ENCODE data around the gene GSPT2.
A peak's percentile ranks its signal among the peaks of the same experiment; 100 is the strongest.
"Not testable (repeated sequence)": the region's sequence is repeated elsewhere in the genome, so short reads cannot be mapped to it uniquely, and the experiment has no call there.

GSPT2 gene

GRCh38 chrX:51697397-51697796, 45.8 kb upstream of the GSPT2 start:
- H3K27ac ChIP-seq (ENCODE audit: extremely low read depth, low read depth, low read length) = no peak overlapping the region
- H3K4me1 ChIP-seq (ENCODE audit: control insufficient read depth, insufficient read depth, low read length) = no peaks in the 10 kb centered on the region
- no peak for TF ChIP-seq ZNF362 (tag by site-specific recombination; IDR thresholded peaks at IDR 0.05)
- peak; percentile 94 for TF ChIP-seq ZNF10 (tag by site-specific recombination; IDR thresholded peaks at IDR 0.05)
- TF ChIP-seq REPIN1 (tag by site-specific recombination; IDR thresholded peaks at IDR 0.05; ENCODE audit: low read depth) = no peak
- TF ChIP-seq ZNF530 (tag by site-specific recombination; IDR thresholded peaks at IDR 0.05; ENCODE audit: low read depth) = no peak
- TF ChIP-seq ZNF398 (tag by site-specific recombination; IDR thresholded peaks at IDR 0.05) = no peak
- no peak for TF ChIP-seq ZNF24 (tag by site-specific recombination; IDR thresholded peaks at IDR 0.05)
- H3K4me3 ChIP-seq (ENCODE audit: low read depth, low read length) = no peak overlapping the region
- ChIA-PET CTCF (no interaction called here), POLR2A (no interaction called here)
- H3K9me3 ChIP-seq (ENCODE audit: control insufficient read depth, insufficient read depth, low read depth, low read length) = no peaks in the 10 kb centered on the region
- H3K36me3 ChIP-seq (ENCODE audit: control insufficient read depth in 2 of 2, insufficient read depth in 1 of 2, low read length in 2 of 2) = no peaks in the 10 kb centered on the region

- POLR2A ChIA-PET; H3K4me1 ChIP-seq (ENCODE audit: control insufficient read depth, insufficient read depth, low read length); H3K9me3 ChIP-seq (ENCODE audit: control insufficient read depth, insufficient read depth, low read depth, low read length); H3K4me3 ChIP-seq (ENCODE audit: low read depth, low read length); H3K36me3 ChIP-seq (ENCODE audit: control insufficient read depth in 2 of 2, insufficient read depth in 1 of 2, low read length in 2 of 2); CTCF ChIA-PET; H3K27ac ChIP-seq (ENCODE audit: extremely low read depth, low read depth, low read length): not testable (repeated sequence)
These were observed 32.7 kb upstream of the GSPT2 start, which contains the start of gene CENPVL1 for GRCh38 chrX:51710277-51711164. Gene CENPVL1 (plus strand): TSS chrX:51710512. CDS start chrX:51710512, 0 bp downstream.

GRCh38 chrX:51712943-51713647, 30.1 kb upstream of the GSPT2 start:
- H3K9me3 ChIP-seq (ENCODE audit: control insufficient read depth, insufficient read depth, low read depth, low read length); H3K36me3 ChIP-seq (ENCODE audit: control insufficient read depth in 2 of 2, insufficient read depth in 1 of 2, low read length in 2 of 2); H3K4me3 ChIP-seq (ENCODE audit: low read depth, low read length); H3K27ac ChIP-seq (ENCODE audit: extremely low read depth, low read depth, low read length); H3K4me1 ChIP-seq (ENCODE audit: control insufficient read depth, insufficient read depth, low read length); POLR2A ChIA-PET; CTCF ChIA-PET: not testable (repeated sequence)

GRCh38 chrX:51728202-51728601, 15.0 kb upstream of the GSPT2 start:
- ChIA-PET POLR2A (no interaction called here), CTCF (no interaction called here)
- TF ChIP-seq ZNF292 (tag by site-specific recombination; IDR thresholded peaks at IDR 0.05; ENCODE audit: borderline replicate concordance, low read depth) (no peak), FEZF1 (tag by site-specific recombination; IDR thresholded peaks at IDR 0.05) (no peak), HIC1 (tag by site-specific recombination; IDR thresholded peaks at IDR 0.05) (no peak), ZNF664 (tag by site-specific recombination; IDR thresholded peaks at IDR 0.05) (no peak), TCF7L2 (IDR thresholded peaks at IDR 0.05; ENCODE audit: borderline replicate concordance, low read depth, low read length) (no peak), SP3 (tag by site-specific recombination; IDR thresholded peaks at IDR 0.05) (no peak), ZNF302 (tag by site-specific recombination; IDR thresholded peaks at IDR 0.05; ENCODE audit: low read depth) (no peak), ZNF239 (tag by site-specific recombination; IDR thresholded peaks at IDR 0.05) (no peak), AEBP2 (tag by site-specific recombination; IDR thresholded peaks at IDR 0.05; ENCODE audit: borderline replicate concordance) (no peak), ZNF513 (tag by site-specific recombination; IDR thresholded peaks at IDR 0.05) (no peak)
- no peaks in the 10 kb centered on the region for H3K36me3 ChIP-seq (ENCODE audit: control insufficient read depth in 2 of 2, insufficient read depth in 1 of 2, low read length in 2 of 2)
- H3K9me3 ChIP-seq (ENCODE audit: control insufficient read depth, insufficient read depth, low read depth, low read length) = no peaks in the 10 kb centered on the region
- no peak overlapping the region for H3K4me3 ChIP-seq (ENCODE audit: low read depth, low read length)
- H3K4me1 ChIP-seq (ENCODE audit: control insufficient read depth, insufficient read depth, low read length) = no peaks in the 10 kb centered on the region
- no peak overlapping the region for H3K27ac ChIP-seq (ENCODE audit: extremely low read depth, low read depth, low read length)

Measured in HEK293 (cell line).